Right renal cortex interstitium (tissue), 3 donors: ENCODE data around the gene ZBTB7B. TPM values are rescaled to one million over a fixed set of nuclear protein-coding genes. Genes with fewer than 3 reads are reported as not detected.

Experiments
- DNase-seq, 3 donors: peaks; one replicate each; pipeline ENCODE4 v3.0.0-alpha.2; 2013; ENCODE audit warnings: low read depth in 3 of 3, low spot score in 2 of 3
- polyA plus RNA-seq, 3 donors: library from polyadenylated mRNA; unstranded; fragments of 120-200 nt; gene quantifications; one replicate each; pipeline ENCODE4 v1.2.1, GENCODE V29; 2013; ENCODE audit not compliant: insufficient read length in 3 of 3

The ZBTB7B gene
- polyA plus RNA-seq, 3 donors, result 10.0 to 13.8 (median 11.5) TPM

- no peak for DNase-seq
These were observed 49.3 kb downstream of the ZBTB7B start for GRCh38 chr1:155051777-155052398.

- no peak for DNase-seq
These were observed 50.1 kb downstream of the ZBTB7B start for GRCh38 chr1:155052439-155053395.

- no peak for DNase-seq
These were observed 51.0 kb downstream of the ZBTB7B start for GRCh38 chr1:155053531-155054105.

- no peak for DNase-seq
These were observed 54.5 kb downstream of the ZBTB7B start for GRCh38 chr1:155057104-155057503.

- no peak for DNase-seq
These were observed 55.2 kb downstream of the ZBTB7B start for GRCh38 chr1:155057788-155058211.

GRCh38 chr1:155060736-155061135 lies 58.1 kb downstream of the ZBTB7B start:
- no peak for DNase-seq

GRCh38 chr1:155061381-155062150 lies 59.0 kb downstream of the ZBTB7B start:
- no peak for DNase-seq

GRCh38 chr1:155062151-155062686 lies 59.6 kb downstream of the ZBTB7B start:
- DNase-seq, result no peak

- no peak for DNase-seq
These were observed 60.3 kb downstream of the ZBTB7B start for GRCh38 chr1:155062702-155063411.

- no peak for DNase-seq
These were observed 61.0 kb downstream of the ZBTB7B start, which contains the start of gene EFNA4 for GRCh38 chr1:155063550-155064110. EFNA4 (plus strand) TSS chr1:155063740; CDS start chr1:155063824, 84 bp downstream.

- DNase-seq, result no peak
These were observed 61.7 kb downstream of the ZBTB7B start for GRCh38 chr1:155064111-155064831.

GRCh38 chr1:155064832-155065429 lies 62.3 kb downstream of the ZBTB7B start:
- DNase-seq, result no peak

- DNase-seq, result no peak
These were observed 64.2 kb downstream of the ZBTB7B start for GRCh38 chr1:155066777-155067176.

Other genes with a start within 250 kb of the ZBTB7B start
- 1 to 10 TPM; 2.0 to 2.8 (median 2.4) TPM for gene KCNN3, start 132.5 kb upstream of the ZBTB7B start, polyA plus RNA-seq
- 10 to 100 TPM; 42.2 to 43.6 (median 43.3) TPM for gene PMVK, start 66.1 kb upstream of the ZBTB7B start, polyA plus RNA-seq
- gene PBXIP1, start 46.7 kb upstream of the ZBTB7B start, polyA plus RNA-seq, result 10 to 100 TPM; 67.1 to 71.0 (median 67.8) TPM
- 10 to 100 TPM; 41.8 to 46.5 (median 42.6) TPM for gene PYGO2, start 41.0 kb upstream of the ZBTB7B start, polyA plus RNA-seq
- gene SHC1, start 32.1 kb upstream of the ZBTB7B start, polyA plus RNA-seq, result 10 to 100 TPM; 74.7 to 82.3 (median 76.1) TPM
- gene CKS1B, start 28.1 kb upstream of the ZBTB7B start, polyA plus RNA-seq, result 100 to 1,000 TPM; 102 to 114 (median 104) TPM
- 10 to 100 TPM; 28.1 to 30.7 (median 29.0) TPM for gene FLAD1, start 19.5 kb upstream of the ZBTB7B start, polyA plus RNA-seq
- gene LENEP, start 9.2 kb upstream of the ZBTB7B start, polyA plus RNA-seq, result not detected
- 1 to 10 TPM in 2 of 3 donors, under 1 TPM in 1; 0.85 to 1.3 (median 1.3) TPM for gene DCST2, start 31.0 kb downstream of the ZBTB7B start, polyA plus RNA-seq
- under 1 TPM; 0.21 to 0.29 (median 0.28) TPM for gene DCST1, start 31.0 kb downstream of the ZBTB7B start, polyA plus RNA-seq
- gene ADAM15, start 48.5 kb downstream of the ZBTB7B start, polyA plus RNA-seq, result 10 to 100 TPM; 36.5 to 37.6 (median 36.8) TPM
- gene EFNA4, start 60.9 kb downstream of the ZBTB7B start, polyA plus RNA-seq, result 10 to 100 TPM; 18.0 to 20.3 (median 18.5) TPM
- 1 to 10 TPM; 4.8 to 6.5 (median 6.1) TPM for gene EFNA3, start 76.0 kb downstream of the ZBTB7B start, polyA plus RNA-seq
- 10 to 100 TPM; 68.2 to 78.3 (median 74.4) TPM for gene EFNA1, start 125.1 kb downstream of the ZBTB7B start, polyA plus RNA-seq
- gene SLC50A1, start 133.1 kb downstream of the ZBTB7B start, polyA plus RNA-seq, result 10 to 100 TPM; 52.9 to 57.0 (median 55.8) TPM
- gene DPM3, start 137.7 kb downstream of the ZBTB7B start, polyA plus RNA-seq, result 10 to 100 TPM; 26.4 to 36.9 (median 33.0) TPM
- gene KRTCAP2, start 170.5 kb downstream of the ZBTB7B start, polyA plus RNA-seq, result 100 to 1,000 TPM; 140 to 153 (median 152) TPM
- 1 to 10 TPM; 2.4 to 2.9 (median 2.9) TPM for gene TRIM46, start 171.0 kb downstream of the ZBTB7B start, polyA plus RNA-seq
- 10 to 100 TPM; 29.3 to 34.9 (median 31.9) TPM for gene THBS3, start 205.1 kb downstream of the ZBTB7B start, polyA plus RNA-seq
- 10 to 100 TPM; 40.0 to 44.2 (median 42.2) TPM for gene MTX1, start 205.9 kb downstream of the ZBTB7B start, polyA plus RNA-seq